ENCODE results near the gene PRPS2. TPM values are rescaled to one million over a fixed set of nuclear protein-coding genes. Genes with fewer than 3 reads are reported as not detected.

PRPS2 gene
- total and polyA plus RNA-seq, 2 of the 8 experiments (the other 6 are each of a cell fraction or from before 2014, with no cell fraction given), result 11.8 to 31.4 TPM

GRCh38 chrX:12868747-12869146, 77.5 kb downstream of the PRPS2 start:
- DNase-seq (ENCODE audit: low read depth in 1 of 2, low spot score in 2 of 2) (no peak), FAIRE-seq (no peak)
- Histone ChIP-seq H2AK5ac (ENCODE audit: low read depth, low read length) (no peak overlapping the region), H3K4me3 (ENCODE audit: extremely low read depth in 1 of 4, insufficient read depth in 2 of 4, low read depth in 3 of 4, low read length in 4 of 4) (no peak overlapping the region), H3K27ac (ENCODE audit: low read depth, low read length) (no peak overlapping the region), H2BK5ac (ENCODE audit: low read depth, low read length) (no peak overlapping the region), H3K23ac (ENCODE audit: insufficient read length) (no peak overlapping the region), H3K4me1 (replicated peaks in 1 of 4; ENCODE audit: control insufficient read depth in 3 of 4, insufficient read depth in 4 of 4, low read length in 3 of 4) (no peaks in the 10 kb centered on the region), H3K4ac (replicated peaks; ENCODE audit: insufficient read length, low read depth, low read length) (no peak overlapping the region), H3K14ac (ENCODE audit: insufficient read length) (no peak overlapping the region), H4K5ac (ENCODE audit: insufficient read length, low read depth, low read length) (no peak overlapping the region), H3K18ac (ENCODE audit: extremely low read depth, low read length) (no peak overlapping the region), H2BK20ac (ENCODE audit: low read length) (no peak overlapping the region), H2AFZ (ENCODE audit: low read length) (no peak overlapping the region), H4K91ac (replicated peaks; ENCODE audit: insufficient read length, low read length) (no peak overlapping the region), H2BK120ac (replicated peaks; ENCODE audit: low read depth, low read length) (no peak overlapping the region), H3K9me3 (ENCODE audit: insufficient read depth in 2 of 2, low read depth in 1 of 2, low read length in 1 of 2) (peaks cover 0 to 8% of the 10 kb centered on the region in 2 experiments; a peak in 1 of 4 replicates), H3K36me3 (ENCODE audit: control insufficient read depth in 2 of 4, insufficient read depth in 4 of 4, low read length in 3 of 4) (no peaks in the 10 kb centered on the region), H2BK15ac (ENCODE audit: low read length) (no peak overlapping the region), H3K9ac (replicated peaks in 1 of 4; ENCODE audit: extremely low read depth in 1 of 4, low read depth in 3 of 4, low read length in 3 of 4) (no peak overlapping the region), H2BK12ac (ENCODE audit: low read depth, low read length) (no peak overlapping the region), H4K20me1 (replicated peaks in 1 of 2; ENCODE audit: control insufficient read depth in 1 of 2, insufficient read depth in 2 of 2, low read length in 2 of 2) (no peaks in the 10 kb centered on the region), H3K79me1 (ENCODE audit: low read depth, low read length) (no peaks in the 10 kb centered on the region), H3K79me2 (ENCODE audit: control insufficient read depth in 1 of 2, insufficient read depth in 2 of 2, low read length in 2 of 2) (no peaks in the 10 kb centered on the region), H3K56ac (replicated peaks; ENCODE audit: insufficient read length, low read depth, low read length) (no peak overlapping the region), H3K27me3 (replicated peaks in 1 of 4; ENCODE audit: control insufficient read depth in 3 of 4, extremely low read depth in 1 of 4, insufficient read depth in 3 of 4, low read length in 3 of 4) (no peaks in the 10 kb centered on the region), H3K4me2 (ENCODE audit: insufficient read depth in 1 of 2, low read depth in 2 of 2, low read length in 2 of 2) (no peak overlapping the region), H4K8ac (ENCODE audit: extremely low read depth, insufficient read depth, low read length) (no peak overlapping the region), H3K23me2 (ENCODE audit: low read depth, low read length) (no peaks in the 10 kb centered on the region)
- CTCF ChIA-PET (ENCODE audit: partially characterized antibody), result no interaction called here
- TF ChIP-seq GABPA (IDR thresholded peaks at IDR 0.05; ENCODE audit: borderline replicate concordance, insufficient read depth, low read length) (no peak), JUN (IDR thresholded peaks at IDR 0.05; ENCODE audit: low read depth, low read length) (no peak), SIX5 (IDR thresholded peaks at IDR 0.05; ENCODE audit: low read depth, low read length) (no peak), MAFK (IDR thresholded peaks at IDR 0.05; ENCODE audit: low read depth, low read length) (no peak), GTF2F1 (IDR thresholded peaks at IDR 0.05; ENCODE audit: borderline replicate concordance, low read depth, low read length) (no peak)
- WGBS, 2 experiments (ENCODE audit: extremely low coverage in 1 of 2, insufficient coverage in 1 of 2, insufficient read length in 1 of 2, insufficient replicate concordance in 2 of 2, low coverage in 1 of 2, low lambda C conversion rate in 2 of 2, missing lambda C conversion rate in 1 of 2), result 88% methylated on average over 4 of the region's 4 CpGs; no CpG with 5 or more reads in 1 of the 2 experiments
- POLR2A ChIA-PET (ENCODE audit: partially characterized antibody), result no interaction called here
